Fibroblast of skin of right quadriceps (primary cell): ENCODE measurements around the gene BARX2.

ENCODE experiments used
- DNase-seq: peaks from one replicate; pipeline ENCODE4 v3.0.0-alpha.2; 2013

Gene BARX2

GRCh38 chr11:129374081-129374992 is 1.3 kb upstream of the BARX2 start:
- DNase-seq = peak; percentile 4

GRCh38 chr11:129374993-129375750 is 476 bp upstream of the BARX2 start:
- no peak for DNase-seq

GRCh38 chr11:129376658-129377341 is 1.2 kb downstream of the BARX2 start:
- DNase-seq = no peak

DNA sequence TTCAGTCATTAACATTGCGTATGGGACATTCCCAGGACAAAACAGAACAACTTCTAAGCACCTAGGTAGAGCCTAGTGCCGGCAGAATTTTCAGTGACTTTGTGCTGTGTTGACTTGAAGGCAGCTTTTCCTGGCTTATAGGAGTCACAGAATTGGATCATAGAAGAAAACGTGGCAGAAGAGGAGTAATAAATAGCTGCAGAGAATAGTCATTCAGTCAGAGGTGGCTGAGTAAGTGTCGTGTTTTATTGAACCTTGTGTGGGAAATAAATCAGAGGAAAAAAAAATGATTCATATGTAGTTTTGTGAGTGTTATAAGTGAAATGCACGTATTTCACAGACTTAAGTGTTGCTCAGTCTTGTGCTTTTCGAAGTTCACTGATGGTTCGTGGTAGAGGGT is 2.1 kb downstream of the BARX2 start:
- DNase-seq = no peak

GRCh38 chr11:129380413-129380812 is 4.8 kb downstream of the BARX2 start:
- DNase-seq = no peak

DNA sequence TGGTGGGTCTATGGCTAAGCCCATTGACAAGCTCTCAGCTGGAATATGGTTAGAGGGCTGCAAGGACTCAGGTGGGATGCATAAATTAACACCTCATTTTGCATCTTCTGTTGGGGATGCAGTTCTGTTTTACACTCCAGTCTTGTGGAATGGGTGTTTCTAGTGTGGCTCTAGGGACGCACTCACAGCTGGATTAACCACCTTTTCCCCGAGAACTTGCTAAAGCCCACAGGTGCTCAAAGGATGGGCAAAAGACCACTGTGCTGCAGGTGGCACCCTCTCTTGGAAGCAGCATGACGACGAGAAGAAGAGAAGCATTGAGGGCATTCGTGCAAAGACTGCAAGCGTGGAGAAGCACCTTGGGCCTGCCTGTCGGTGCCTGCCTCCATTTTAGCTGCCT is 6.9 kb downstream of the BARX2 start:
- no peak for DNase-seq

GRCh38 chr11:129383060-129383459 is 7.4 kb downstream of the BARX2 start:
- no peak for DNase-seq

DNA sequence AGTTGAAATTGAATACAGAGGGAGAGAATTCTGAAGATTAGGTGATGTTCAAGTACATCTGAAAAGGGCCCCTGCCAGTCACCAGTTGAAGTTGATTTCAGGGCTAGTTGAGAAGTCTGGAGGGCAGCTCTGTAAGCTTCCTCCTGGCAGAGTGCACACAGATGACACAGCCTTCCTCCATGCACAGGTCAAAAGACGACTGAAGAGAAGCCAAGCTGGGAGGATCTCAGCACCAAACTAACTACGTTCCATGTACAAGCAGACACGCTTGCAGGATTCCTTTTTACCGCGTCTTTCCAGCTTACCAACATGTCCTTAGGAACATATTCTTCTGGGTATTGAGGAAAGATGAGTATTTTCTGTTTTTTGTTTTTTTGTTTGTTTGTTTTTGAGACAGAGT is 7.9 kb downstream of the BARX2 start:
- no peak for DNase-seq

GRCh38 chr11:129384415-129384814 is 8.8 kb downstream of the BARX2 start:
- DNase-seq = no peak

GRCh38 chr11:129385801-129386200 is 10.2 kb downstream of the BARX2 start:
- no peak for DNase-seq

- DNase-seq = peak; percentile 3
Measured at GRCh38 chr11:129386795-129387397, 11.2 kb downstream of the BARX2 start.

DNA sequence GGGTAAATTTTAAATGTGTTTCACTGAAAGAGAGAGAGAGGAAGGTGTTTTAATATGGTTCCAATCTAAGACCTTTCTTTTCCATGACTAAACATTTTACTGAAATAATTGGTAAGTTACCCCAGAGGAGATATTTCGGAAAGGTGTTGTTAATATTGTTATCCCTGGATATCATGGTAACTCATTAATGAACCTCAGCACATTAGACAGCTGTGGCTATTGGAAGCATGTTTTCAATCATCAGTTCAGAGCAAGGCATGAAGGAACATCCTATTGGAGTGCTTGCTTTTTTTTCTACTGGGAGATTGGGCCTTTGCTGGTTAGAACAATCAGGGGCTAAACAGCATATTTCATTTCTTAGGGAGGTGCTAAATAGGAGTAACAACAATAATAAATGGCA is 11.8 kb downstream of the BARX2 start:
- DNase-seq = no peak

- DNase-seq = no peak
Measured at GRCh38 chr11:129388824-129389223, 13.2 kb downstream of the BARX2 start.

GRCh38 chr11:129390303-129390821 is 14.7 kb downstream of the BARX2 start:
- no peak for DNase-seq

GRCh38 chr11:129391360-129391759 is 15.7 kb downstream of the BARX2 start:
- no peak for DNase-seq

DNA sequence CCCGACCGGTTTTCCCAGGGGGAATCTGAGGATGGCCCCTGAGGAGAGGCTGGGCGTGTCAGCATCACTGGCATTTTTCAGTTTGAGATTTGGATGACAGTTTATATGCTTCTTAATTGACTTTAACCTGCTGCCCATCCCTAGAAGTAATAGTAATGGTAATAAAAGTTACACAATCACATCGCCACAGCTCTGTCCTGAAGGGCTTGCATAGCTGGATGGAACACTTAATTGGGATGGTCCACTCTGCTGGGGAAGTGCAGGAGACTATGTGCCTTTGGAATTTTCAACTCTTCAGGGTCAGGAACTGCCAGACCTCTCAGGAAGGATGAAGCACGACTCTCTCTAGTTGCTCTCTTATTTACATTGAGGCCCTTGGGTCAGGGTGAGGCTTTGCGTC is 16.2 kb downstream of the BARX2 start:
- no peak for DNase-seq

DNA sequence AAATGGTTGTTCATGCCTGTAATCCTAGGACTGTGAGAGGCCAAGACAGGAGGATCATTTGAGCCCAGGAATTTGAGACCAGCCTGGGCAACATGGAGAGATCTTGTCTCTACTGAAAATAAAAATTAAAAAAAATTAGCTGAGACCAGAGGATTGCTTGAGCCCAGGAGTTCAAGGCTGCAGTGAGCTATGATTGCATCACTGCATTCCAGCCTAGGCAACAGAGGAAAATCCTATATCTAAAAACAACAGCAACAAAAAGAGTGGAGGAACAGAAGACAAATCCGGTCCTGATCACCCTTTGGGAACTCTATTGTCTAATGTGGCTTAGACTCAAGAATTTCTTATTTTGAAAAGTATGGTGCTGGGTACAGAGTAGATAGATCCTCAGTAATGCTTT is 17.3 kb downstream of the BARX2 start:
- no peak for DNase-seq

DNA sequence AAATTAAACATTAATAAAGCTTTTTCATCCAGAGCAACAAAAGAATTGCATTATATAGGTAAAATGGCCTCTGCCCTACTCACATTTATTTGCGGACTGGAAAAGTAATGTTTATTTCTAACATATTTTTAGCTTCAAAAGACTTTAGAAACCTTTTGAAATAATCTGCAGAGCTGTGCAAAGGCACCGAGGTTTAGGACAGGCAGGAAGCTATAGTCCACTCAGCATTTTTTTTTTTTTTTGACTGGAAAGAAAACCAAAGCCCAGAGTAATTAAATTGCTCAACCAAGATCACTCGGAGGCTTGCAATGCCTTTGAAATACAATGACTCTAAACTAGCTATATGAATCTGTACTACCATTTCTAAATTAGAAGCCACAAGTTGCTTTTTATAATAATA is 19.1 kb downstream of the BARX2 start:
- no peak for DNase-seq

DNA sequence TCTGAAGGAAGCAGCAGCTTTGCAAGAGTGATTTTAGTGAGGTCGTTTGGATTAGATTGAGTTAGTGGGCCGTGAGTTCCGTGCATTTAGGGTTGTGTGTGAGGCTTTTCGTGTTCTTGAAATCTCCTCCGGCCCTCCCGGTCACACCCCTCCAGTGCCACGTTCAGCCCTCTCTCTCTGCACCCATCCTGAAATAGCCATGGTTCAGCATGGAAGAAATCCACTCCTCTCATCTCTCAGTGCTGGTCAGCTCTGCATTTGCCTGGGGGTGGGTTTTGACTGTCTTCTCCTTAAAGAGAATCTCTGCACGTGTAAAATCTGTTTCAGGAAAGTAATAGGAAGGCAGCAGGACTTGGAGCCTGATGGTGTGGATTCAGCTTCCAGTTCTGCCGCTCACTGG is 19.8 kb downstream of the BARX2 start:
- DNase-seq = no peak

DNA sequence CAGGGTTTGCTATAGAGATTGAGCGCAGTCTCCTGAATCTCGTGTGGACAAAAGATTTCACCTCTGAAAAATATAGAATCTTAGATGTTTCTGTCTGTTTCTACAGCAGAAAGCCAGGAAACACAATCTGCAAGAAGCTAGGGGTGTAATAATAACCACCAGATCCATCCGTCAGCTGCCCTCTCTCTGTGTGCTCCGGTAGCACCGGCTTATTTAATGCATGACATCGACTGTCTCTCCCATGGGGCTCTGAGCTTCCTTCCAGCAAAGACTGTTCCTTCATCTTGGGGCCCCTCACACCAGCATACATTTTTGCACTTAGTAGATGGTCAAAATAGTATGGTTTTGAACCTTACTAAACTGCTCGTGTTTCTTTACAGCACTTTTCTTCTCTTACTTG is 20.2 kb downstream of the BARX2 start:
- no peak for DNase-seq

- no peak for DNase-seq
Measured at GRCh38 chr11:129396454-129396853, 20.8 kb downstream of the BARX2 start.

- DNase-seq = no peak
Measured at GRCh38 chr11:129402206-129403171, 26.8 kb downstream of the BARX2 start.
